Suprapubic skin (tissue), 3 donors: Measurements from ENCODE around the gene MUL1.

Experiments
- POLR2A ChIP-seq, 2 donors: fragments of 450-650 bp; IDR thresholded peaks; one replicate each; pipeline ENCODE4 v1.6.1; 2017; ENCODE audit warnings: antibody characterized with exemption in 2 of 2, mild to moderate bottlenecking in 2 of 2, moderate library complexity in 2 of 2
- TF ChIP-seq, protein P1 (sequence below), 2 donors: fragments of 200-600 bp in 1 of 2; fragments of 450-650 bp in 1 of 2; sonication (generic) in 1 of 2; IDR thresholded peaks; one replicate each; pipeline ENCODE4 v1.5.1; 2016 to 2019; ENCODE audit warnings: antibody characterized with exemption in 2 of 2, mild to moderate bottlenecking in 1 of 2, moderate library complexity in 1 of 2

DNA sequence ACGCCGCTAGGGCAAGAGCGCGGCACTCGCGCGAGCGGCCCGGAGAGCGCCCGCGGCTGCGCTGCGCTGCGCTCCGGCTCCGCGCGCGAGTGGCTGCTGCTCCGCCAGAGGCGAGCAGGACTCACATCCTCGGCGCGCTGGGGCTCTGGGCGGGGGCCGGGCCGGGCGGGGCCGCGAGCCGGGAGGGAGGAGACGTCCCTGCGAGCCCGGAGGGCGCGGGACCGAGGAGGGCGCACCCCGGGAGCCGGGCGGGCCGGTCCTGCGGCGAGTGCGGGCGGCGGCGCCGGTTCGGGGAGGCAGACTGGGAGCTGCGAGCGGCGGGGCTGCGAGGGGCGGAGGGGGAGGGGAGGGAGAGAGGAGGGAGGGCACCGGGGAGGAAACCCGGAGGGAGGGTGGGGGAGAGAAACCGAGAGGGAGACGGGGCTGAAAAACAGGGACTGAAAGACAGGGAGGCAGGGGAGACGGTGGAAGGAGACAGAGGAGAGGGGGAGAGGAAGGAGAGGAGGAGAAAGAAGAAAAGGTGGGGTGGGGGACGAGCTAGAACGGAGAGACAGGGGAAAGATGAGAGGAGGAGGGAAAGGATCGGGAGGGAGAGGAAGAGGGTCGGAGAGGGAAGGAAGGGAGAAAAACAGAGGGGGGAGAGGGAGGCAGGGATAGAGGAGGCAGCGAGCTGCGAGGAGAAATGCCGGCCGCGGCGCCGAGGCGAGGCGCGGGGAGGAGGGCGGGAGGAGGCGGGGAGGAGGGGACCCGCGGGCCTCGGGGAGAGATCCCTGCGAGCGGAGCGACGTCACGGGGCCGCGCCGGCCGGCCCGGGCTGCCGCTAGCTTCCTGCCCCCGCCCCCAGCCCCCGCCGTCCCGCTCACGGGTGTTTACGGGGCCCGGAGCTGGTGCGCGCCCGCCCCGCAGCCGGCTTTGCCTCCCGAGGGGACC is 22.2 kb downstream of the MUL1 start, which contains the start of gene CAMK2N1:
- TF ChIP-seq, protein P1, sequence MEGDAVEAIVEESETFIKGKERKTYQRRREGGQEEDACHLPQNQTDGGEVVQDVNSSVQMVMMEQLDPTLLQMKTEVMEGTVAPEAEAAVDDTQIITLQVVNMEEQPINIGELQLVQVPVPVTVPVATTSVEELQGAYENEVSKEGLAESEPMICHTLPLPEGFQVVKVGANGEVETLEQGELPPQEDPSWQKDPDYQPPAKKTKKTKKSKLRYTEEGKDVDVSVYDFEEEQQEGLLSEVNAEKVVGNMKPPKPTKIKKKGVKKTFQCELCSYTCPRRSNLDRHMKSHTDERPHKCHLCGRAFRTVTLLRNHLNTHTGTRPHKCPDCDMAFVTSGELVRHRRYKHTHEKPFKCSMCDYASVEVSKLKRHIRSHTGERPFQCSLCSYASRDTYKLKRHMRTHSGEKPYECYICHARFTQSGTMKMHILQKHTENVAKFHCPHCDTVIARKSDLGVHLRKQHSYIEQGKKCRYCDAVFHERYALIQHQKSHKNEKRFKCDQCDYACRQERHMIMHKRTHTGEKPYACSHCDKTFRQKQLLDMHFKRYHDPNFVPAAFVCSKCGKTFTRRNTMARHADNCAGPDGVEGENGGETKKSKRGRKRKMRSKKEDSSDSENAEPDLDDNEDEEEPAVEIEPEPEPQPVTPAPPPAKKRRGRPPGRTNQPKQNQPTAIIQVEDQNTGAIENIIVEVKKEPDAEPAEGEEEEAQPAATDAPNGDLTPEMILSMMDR (IDR thresholded peaks at IDR 0.05), result no peak
- TF ChIP-seq POLR2A (IDR thresholded peaks at IDR 0.05), result peak in 1 of 2 donors; percentile 37
